Gastrocnemius medialis (tissue), 4 donors: ENCODE data around the gene G6PC3.

Experiments
- POLR2A ChIP-seq, 2 donors: fragments of 450-650 bp; IDR thresholded peaks; one replicate each; pipeline ENCODE4 v1.6.1; 2017; ENCODE audit warnings: antibody characterized with exemption in 2 of 2, mild to moderate bottlenecking in 2 of 2, moderate library complexity in 2 of 2
- TF ChIP-seq, protein P1 (sequence below), 5 experiments: fragments of 450-650 bp in 3 of 5; fragments of 200-600 bp in 2 of 5; sonication (generic) in 2 of 5; IDR thresholded peaks in 4 of 5; conservative IDR thresholded peaks in 1 of 5; 1 replicate in 4 of 5; 2 replicates in 1 of 5; pipeline ENCODE4 v1.5.1; 2016 to 2019; ENCODE audit warnings: antibody characterized with exemption in 5 of 5, mild to moderate bottlenecking in 3 of 5, moderate library complexity in 3 of 5

DNA sequence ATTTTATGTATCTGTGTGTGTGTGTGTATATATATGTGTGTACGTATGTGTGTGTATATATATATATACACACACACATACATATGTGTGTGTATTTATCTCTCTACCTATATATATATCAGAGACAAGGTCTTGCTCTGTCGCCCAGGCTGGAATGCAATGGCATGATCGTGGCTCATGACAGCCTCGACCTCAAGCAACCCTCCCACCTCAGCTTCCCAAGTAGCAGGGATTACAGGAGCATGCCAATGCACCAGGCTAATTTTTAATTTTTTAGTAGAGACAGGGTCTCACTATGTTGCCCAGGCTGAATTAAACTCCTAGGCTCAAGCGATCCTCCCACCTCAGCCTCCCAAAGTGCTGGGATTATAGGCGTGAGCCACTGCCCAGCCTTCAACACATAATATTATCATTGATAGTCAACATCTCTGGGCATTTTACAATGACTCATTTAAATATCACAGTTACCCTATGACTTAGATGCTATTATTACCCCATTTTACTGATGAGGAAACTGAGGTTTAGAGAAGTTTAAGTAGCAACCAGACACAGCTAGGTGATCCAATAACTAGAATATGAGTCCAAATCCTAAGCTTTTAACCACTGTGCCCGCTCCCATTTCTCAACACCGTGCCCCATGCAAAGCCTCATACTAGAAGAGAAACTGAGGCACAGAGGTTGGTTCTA, 24.3 kb downstream of the G6PC3 start:
- TF ChIP-seq, protein P1, sequence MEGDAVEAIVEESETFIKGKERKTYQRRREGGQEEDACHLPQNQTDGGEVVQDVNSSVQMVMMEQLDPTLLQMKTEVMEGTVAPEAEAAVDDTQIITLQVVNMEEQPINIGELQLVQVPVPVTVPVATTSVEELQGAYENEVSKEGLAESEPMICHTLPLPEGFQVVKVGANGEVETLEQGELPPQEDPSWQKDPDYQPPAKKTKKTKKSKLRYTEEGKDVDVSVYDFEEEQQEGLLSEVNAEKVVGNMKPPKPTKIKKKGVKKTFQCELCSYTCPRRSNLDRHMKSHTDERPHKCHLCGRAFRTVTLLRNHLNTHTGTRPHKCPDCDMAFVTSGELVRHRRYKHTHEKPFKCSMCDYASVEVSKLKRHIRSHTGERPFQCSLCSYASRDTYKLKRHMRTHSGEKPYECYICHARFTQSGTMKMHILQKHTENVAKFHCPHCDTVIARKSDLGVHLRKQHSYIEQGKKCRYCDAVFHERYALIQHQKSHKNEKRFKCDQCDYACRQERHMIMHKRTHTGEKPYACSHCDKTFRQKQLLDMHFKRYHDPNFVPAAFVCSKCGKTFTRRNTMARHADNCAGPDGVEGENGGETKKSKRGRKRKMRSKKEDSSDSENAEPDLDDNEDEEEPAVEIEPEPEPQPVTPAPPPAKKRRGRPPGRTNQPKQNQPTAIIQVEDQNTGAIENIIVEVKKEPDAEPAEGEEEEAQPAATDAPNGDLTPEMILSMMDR (IDR thresholded peaks at IDR 0.05 in 4 of 5, conservative IDR thresholded peaks at IDR 0.05 in 1 of 5) = no peak
- no peak for TF ChIP-seq POLR2A (IDR thresholded peaks at IDR 0.05)
